ENCODE results near the gene OTOP2.

DNA sequence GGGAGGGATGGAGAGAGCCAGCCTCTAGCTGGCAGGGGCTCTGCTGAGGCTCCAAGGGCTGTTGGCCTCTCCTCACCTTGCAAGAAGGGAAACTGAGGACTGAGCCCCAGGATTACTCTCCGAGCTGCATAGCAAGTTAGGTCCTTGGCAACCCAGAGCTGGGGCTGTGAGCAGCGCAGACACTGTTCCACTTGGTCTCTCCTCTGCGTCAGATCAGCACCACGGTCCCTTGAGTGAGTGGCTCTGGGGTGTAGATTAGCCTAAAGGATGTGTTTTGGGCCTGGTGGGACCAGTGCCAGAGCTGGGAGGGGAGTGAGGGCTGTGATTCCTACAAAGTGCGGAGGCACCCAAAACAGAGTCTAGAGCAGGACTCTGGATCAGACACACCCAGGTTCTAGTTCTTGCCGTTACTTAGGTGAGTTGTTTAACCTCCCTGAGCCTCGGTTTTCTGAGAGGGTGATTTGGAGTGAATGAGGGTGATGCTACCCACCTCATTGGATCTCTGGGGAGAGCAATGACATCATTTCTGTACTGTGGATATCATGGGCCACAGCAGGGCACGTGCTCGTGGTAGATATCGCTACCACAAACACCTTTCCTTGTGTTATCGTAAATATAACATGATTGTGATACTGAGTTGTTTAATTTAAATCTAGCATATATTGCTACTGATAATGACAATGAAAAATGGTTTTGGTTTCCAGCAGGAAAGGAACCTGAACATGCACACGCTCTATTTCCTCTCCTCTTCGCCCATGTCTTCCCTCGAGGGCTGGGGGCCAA lies 22.5 kb upstream of the OTOP2 start:
- TF ChIP-seq, protein P1, sequence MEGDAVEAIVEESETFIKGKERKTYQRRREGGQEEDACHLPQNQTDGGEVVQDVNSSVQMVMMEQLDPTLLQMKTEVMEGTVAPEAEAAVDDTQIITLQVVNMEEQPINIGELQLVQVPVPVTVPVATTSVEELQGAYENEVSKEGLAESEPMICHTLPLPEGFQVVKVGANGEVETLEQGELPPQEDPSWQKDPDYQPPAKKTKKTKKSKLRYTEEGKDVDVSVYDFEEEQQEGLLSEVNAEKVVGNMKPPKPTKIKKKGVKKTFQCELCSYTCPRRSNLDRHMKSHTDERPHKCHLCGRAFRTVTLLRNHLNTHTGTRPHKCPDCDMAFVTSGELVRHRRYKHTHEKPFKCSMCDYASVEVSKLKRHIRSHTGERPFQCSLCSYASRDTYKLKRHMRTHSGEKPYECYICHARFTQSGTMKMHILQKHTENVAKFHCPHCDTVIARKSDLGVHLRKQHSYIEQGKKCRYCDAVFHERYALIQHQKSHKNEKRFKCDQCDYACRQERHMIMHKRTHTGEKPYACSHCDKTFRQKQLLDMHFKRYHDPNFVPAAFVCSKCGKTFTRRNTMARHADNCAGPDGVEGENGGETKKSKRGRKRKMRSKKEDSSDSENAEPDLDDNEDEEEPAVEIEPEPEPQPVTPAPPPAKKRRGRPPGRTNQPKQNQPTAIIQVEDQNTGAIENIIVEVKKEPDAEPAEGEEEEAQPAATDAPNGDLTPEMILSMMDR (conservative IDR thresholded peaks at IDR 0.05; ENCODE audit: low read depth, low read length): no peak
- TF ChIP-seq EZH2 (IDR thresholded peaks at IDR 0.05; ENCODE audit: low read length, unreplicated experiment): no peak

All from PC-3 (cell line).